ENCODE measurements around the gene CRLF2. TPM values are rescaled to one million over a fixed set of nuclear protein-coding genes. Genes with fewer than 3 reads are reported as not detected.
"Not testable (repeated sequence)": the region's sequence is repeated elsewhere in the genome, so short reads cannot be mapped to it uniquely, and the experiment has no call there.

The CRLF2 gene
- total RNA-seq, 1 donor from 2014 or later, result 0.52 TPM

GRCh38 chrX:1156681-1157455 is 55.6 kb downstream of the CRLF2 start:
- H3K27me3 ChIP-seq (ENCODE audit: control insufficient read depth in 3 of 3, insufficient read depth in 3 of 3, low read length in 3 of 3); H3K27ac ChIP-seq (ENCODE audit: low read depth, low read length); H3K9ac ChIP-seq (ENCODE audit: low read depth in 1 of 3, low read length in 3 of 3); H3K4me1 ChIP-seq (ENCODE audit: control insufficient read depth in 3 of 3, insufficient read depth in 3 of 3, low read length in 3 of 3); H3K9me3 ChIP-seq (ENCODE audit: control insufficient read depth in 3 of 3, low read length in 3 of 3); H3K4me3 ChIP-seq (ENCODE audit: low read length in 3 of 3); H3K36me3 ChIP-seq (ENCODE audit: control insufficient read depth in 3 of 3, insufficient read depth in 3 of 3, low read length in 3 of 3): not testable (repeated sequence)

GRCh38 chrX:1153940-1154339 is 58.5 kb downstream of the CRLF2 start:
- Histone ChIP-seq H3K9me3 (ENCODE audit: control insufficient read depth in 3 of 3, low read length in 3 of 3) (peaks cover 0 to 2% (median 0%) of the 10 kb centered on the region in 3 donors), H3K27me3 (ENCODE audit: control insufficient read depth in 3 of 3, insufficient read depth in 3 of 3, low read length in 3 of 3) (peaks cover 0 to 7% (median 3%) of the 10 kb centered on the region in 3 donors), H3K4me1 (ENCODE audit: control insufficient read depth in 3 of 3, insufficient read depth in 3 of 3, low read length in 3 of 3) (no peaks in the 10 kb centered on the region), H3K4me3 (ENCODE audit: low read length in 3 of 3) (no peak overlapping the region), H3K36me3 (ENCODE audit: control insufficient read depth in 3 of 3, insufficient read depth in 3 of 3, low read length in 3 of 3) (no peaks in the 10 kb centered on the region), H3K9ac (ENCODE audit: low read depth in 1 of 3, low read length in 3 of 3) (no peak overlapping the region), H3K27ac (ENCODE audit: low read depth, low read length) (no peak overlapping the region)

GRCh38 chrX:1152090-1152489 is 60.4 kb downstream of the CRLF2 start:
- Histone ChIP-seq H3K4me3 (ENCODE audit: low read length in 3 of 3) (no peak overlapping the region), H3K36me3 (ENCODE audit: control insufficient read depth in 3 of 3, insufficient read depth in 3 of 3, low read length in 3 of 3) (no peaks in the 10 kb centered on the region), H3K4me1 (ENCODE audit: control insufficient read depth in 3 of 3, insufficient read depth in 3 of 3, low read length in 3 of 3) (no peaks in the 10 kb centered on the region), H3K9ac (ENCODE audit: low read depth in 1 of 3, low read length in 3 of 3) (no peak overlapping the region), H3K9me3 (ENCODE audit: control insufficient read depth in 3 of 3, low read length in 3 of 3) (no peaks in the 10 kb centered on the region), H3K27ac (ENCODE audit: low read depth, low read length) (no peak overlapping the region), H3K27me3 (ENCODE audit: control insufficient read depth in 3 of 3, insufficient read depth in 3 of 3, low read length in 3 of 3) (peaks cover 0 to 12% (median 3%) of the 10 kb centered on the region in 3 donors)

- Histone ChIP-seq H3K9ac (ENCODE audit: low read depth in 1 of 3, low read length in 3 of 3) (no peak overlapping the region), H3K4me3 (ENCODE audit: low read length in 3 of 3) (no peak overlapping the region), H3K27me3 (ENCODE audit: control insufficient read depth in 3 of 3, insufficient read depth in 3 of 3, low read length in 3 of 3) (peaks cover 0 to 12% (median 3%) of the 10 kb centered on the region in 3 donors), H3K36me3 (ENCODE audit: control insufficient read depth in 3 of 3, insufficient read depth in 3 of 3, low read length in 3 of 3) (no peaks in the 10 kb centered on the region), H3K27ac (ENCODE audit: low read depth, low read length) (no peak overlapping the region), H3K9me3 (ENCODE audit: control insufficient read depth in 3 of 3, low read length in 3 of 3) (no peaks in the 10 kb centered on the region), H3K4me1 (ENCODE audit: control insufficient read depth in 3 of 3, insufficient read depth in 3 of 3, low read length in 3 of 3) (no peaks in the 10 kb centered on the region)
These were observed 60.9 kb downstream of the CRLF2 start for GRCh38 chrX:1151378-1152077.

- no peaks in the 10 kb centered on the region for H3K36me3 ChIP-seq (ENCODE audit: control insufficient read depth in 3 of 3, insufficient read depth in 3 of 3, low read length in 3 of 3)
- no peak overlapping the region for H3K9ac ChIP-seq (ENCODE audit: low read depth in 1 of 3, low read length in 3 of 3)
- H3K4me1 ChIP-seq (ENCODE audit: control insufficient read depth in 3 of 3, insufficient read depth in 3 of 3, low read length in 3 of 3), result no peaks in the 10 kb centered on the region
- no peaks in the 10 kb centered on the region for H3K9me3 ChIP-seq (ENCODE audit: control insufficient read depth in 3 of 3, low read length in 3 of 3)
- H3K27ac ChIP-seq (ENCODE audit: low read depth, low read length), result no peak overlapping the region
- peaks cover 0 to 12% (median 3%) of the 10 kb centered on the region in 3 donors for H3K27me3 ChIP-seq (ENCODE audit: control insufficient read depth in 3 of 3, insufficient read depth in 3 of 3, low read length in 3 of 3)
- no peak overlapping the region for H3K4me3 ChIP-seq (ENCODE audit: low read length in 3 of 3)
These were observed 61.7 kb downstream of the CRLF2 start for GRCh38 chrX:1150569-1151347.

GRCh38 chrX:1147611-1148515 is 64.6 kb downstream of the CRLF2 start:
- H3K27ac ChIP-seq (ENCODE audit: low read depth, low read length), result no peak overlapping the region
- H3K4me3 ChIP-seq (ENCODE audit: low read length in 3 of 3), result no peak overlapping the region

GRCh38 chrX:1144293-1144692 is 68.2 kb downstream of the CRLF2 start:
- Histone ChIP-seq H3K4me1 (ENCODE audit: control insufficient read depth in 3 of 3, insufficient read depth in 3 of 3, low read length in 3 of 3) (no peaks in the 10 kb centered on the region), H3K9me3 (ENCODE audit: control insufficient read depth in 3 of 3, low read length in 3 of 3) (no peaks in the 10 kb centered on the region), H3K4me3 (ENCODE audit: low read length in 3 of 3) (no peak overlapping the region), H3K36me3 (ENCODE audit: control insufficient read depth in 3 of 3, insufficient read depth in 3 of 3, low read length in 3 of 3) (no peaks in the 10 kb centered on the region), H3K27me3 (ENCODE audit: control insufficient read depth in 3 of 3, insufficient read depth in 3 of 3, low read length in 3 of 3) (peaks cover 0 to 5% (median 1%) of the 10 kb centered on the region in 3 donors), H3K9ac (ENCODE audit: low read depth in 1 of 3, low read length in 3 of 3) (no peak overlapping the region), H3K27ac (ENCODE audit: low read depth, low read length) (no peak overlapping the region)

More at GRCh38 chrX:1147611-1148515, 64.6 kb downstream of the CRLF2 start:
- Histone ChIP-seq H3K36me3 (ENCODE audit: control insufficient read depth in 3 of 3, insufficient read depth in 3 of 3, low read length in 3 of 3) (no peaks in the 10 kb centered on the region), H3K4me1 (ENCODE audit: control insufficient read depth in 3 of 3, insufficient read depth in 3 of 3, low read length in 3 of 3) (no peaks in the 10 kb centered on the region), H3K9ac (ENCODE audit: low read depth in 1 of 3, low read length in 3 of 3) (no peak overlapping the region), H3K27me3 (ENCODE audit: control insufficient read depth in 3 of 3, insufficient read depth in 3 of 3, low read length in 3 of 3) (peaks cover 0 to 12% (median 3%) of the 10 kb centered on the region in 3 donors), H3K9me3 (ENCODE audit: control insufficient read depth in 3 of 3, low read length in 3 of 3) (no peaks in the 10 kb centered on the region)

Data from skeletal muscle tissue (tissue), 4 donors.